CD4-positive, CD25-positive, alpha-beta regulatory T cell (primary cell): Measurements from ENCODE around the gene ZBED3. TPM values are rescaled to one million over a fixed set of nuclear protein-coding genes. Genes with fewer than 3 reads are reported as not detected.

Source experiments
- ATAC-seq, 2 donors: fragments of 150-1000 bp; cut with Tn5 transposase; one replicate each; pipeline ENCODE4 v1.10.0; 2021; ENCODE audit warnings: low read depth in 2 of 2, moderate number of reproducible peaks in 2 of 2, moderate library complexity in 1 of 2
- DNase-seq, 3 donors: peaks; one replicate each; pipeline versions ENCODE4 v3.0.0 to v3.0.0-alpha.2; 2012 to 2022; ENCODE audit warnings: mixed read lengths in 1 of 3
- H3K27ac ChIP-seq: one replicate; pipeline ENCODE4 v1.7.0; 2013; ENCODE audit warnings: mild to moderate bottlenecking, low read length; ENCODE audit not compliant: insufficient read depth, poor library complexity, severe bottlenecking
- H3K27me3 ChIP-seq: one replicate; pipeline ENCODE4 v1.7.0; 2013; ENCODE audit warnings: low read length; ENCODE audit not compliant: control insufficient read depth, insufficient read depth
- H3K36me3 ChIP-seq: one replicate; pipeline ENCODE4 v1.7.0; 2013; ENCODE audit warnings: mild to moderate bottlenecking, low read length, moderate library complexity; ENCODE audit not compliant: control insufficient read depth, insufficient read depth
- H3K4me1 ChIP-seq: 2 replicates; pipeline ENCODE4 v1.7.0; 2013; ENCODE audit warnings: mild to moderate bottlenecking, low read length; ENCODE audit not compliant: insufficient read depth, control insufficient read depth, poor library complexity, severe bottlenecking
- H3K4me3 ChIP-seq: one replicate; pipeline ENCODE4 v1.7.0; 2013; ENCODE audit warnings: low read depth, mild to moderate bottlenecking, low read length, moderate library complexity
- H3K9me3 ChIP-seq, 2 experiments: 1 replicate in 1 of 2; 2 replicates in 1 of 2; pipeline ENCODE4 v1.7.0; 2013; ENCODE audit warnings: low read length in 2 of 2, mild to moderate bottlenecking in 1 of 2, moderate library complexity in 1 of 2; ENCODE audit not compliant: control insufficient read depth in 2 of 2
- H3K27ac Mint-ChIP-seq, 3 donors: one replicate each; pipeline ENCODE4 v1.8.0; 2020 to 2022; ENCODE audit warnings: mild to moderate bottlenecking in 3 of 3, mixed read lengths in 3 of 3, moderate library complexity in 2 of 3
- H3K27me3 Mint-ChIP-seq: one replicate; pipeline ENCODE4 v1.8.0; 2022; ENCODE audit warnings: mild to moderate bottlenecking, mixed read lengths
- H3K36me3 Mint-ChIP-seq: one replicate; pipeline ENCODE4 v1.8.0; 2020; ENCODE audit warnings: mixed read lengths
- H3K4me1 Mint-ChIP-seq, 4 donors: one replicate each; pipeline ENCODE4 v1.8.0; 2020 to 2022; ENCODE audit warnings: mixed read lengths in 4 of 4, mild to moderate bottlenecking in 1 of 4
- H3K4me3 Mint-ChIP-seq, 4 donors: one replicate each; pipeline ENCODE4 v1.8.0; 2020 to 2022; ENCODE audit warnings: mild to moderate bottlenecking in 4 of 4, mixed read lengths in 4 of 4, moderate library complexity in 3 of 4
- H3K9me3 Mint-ChIP-seq, 7 donors: one replicate each; pipeline ENCODE4 v1.8.0; 2020 to 2022; ENCODE audit warnings: mixed read lengths in 7 of 7, mild to moderate bottlenecking in 3 of 7, moderate library complexity in 2 of 7
- polyA plus RNA-seq, 4 donors: library from polyadenylated mRNA; unstranded; fragments of 300-500 nt; fragmentation: Illumina TruSeq; gene quantifications; one replicate each; pipeline ENCODE4 v1.2.3, GENCODE V29; 2021
- total RNA-seq: library from RNA; stranded (reverse); gene quantifications from one replicate; pipeline ENCODE4 v1.2.3, GENCODE V29; 2022

Gene ZBED3, protein sequence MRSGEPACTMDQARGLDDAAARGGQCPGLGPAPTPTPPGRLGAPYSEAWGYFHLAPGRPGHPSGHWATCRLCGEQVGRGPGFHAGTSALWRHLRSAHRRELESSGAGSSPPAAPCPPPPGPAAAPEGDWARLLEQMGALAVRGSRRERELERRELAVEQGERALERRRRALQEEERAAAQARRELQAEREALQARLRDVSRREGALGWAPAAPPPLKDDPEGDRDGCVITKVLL
- total RNA-seq (0.59 TPM), polyA plus RNA-seq (under 1 TPM; 0.07 to 0.25 (median 0.15) TPM)

DNA sequence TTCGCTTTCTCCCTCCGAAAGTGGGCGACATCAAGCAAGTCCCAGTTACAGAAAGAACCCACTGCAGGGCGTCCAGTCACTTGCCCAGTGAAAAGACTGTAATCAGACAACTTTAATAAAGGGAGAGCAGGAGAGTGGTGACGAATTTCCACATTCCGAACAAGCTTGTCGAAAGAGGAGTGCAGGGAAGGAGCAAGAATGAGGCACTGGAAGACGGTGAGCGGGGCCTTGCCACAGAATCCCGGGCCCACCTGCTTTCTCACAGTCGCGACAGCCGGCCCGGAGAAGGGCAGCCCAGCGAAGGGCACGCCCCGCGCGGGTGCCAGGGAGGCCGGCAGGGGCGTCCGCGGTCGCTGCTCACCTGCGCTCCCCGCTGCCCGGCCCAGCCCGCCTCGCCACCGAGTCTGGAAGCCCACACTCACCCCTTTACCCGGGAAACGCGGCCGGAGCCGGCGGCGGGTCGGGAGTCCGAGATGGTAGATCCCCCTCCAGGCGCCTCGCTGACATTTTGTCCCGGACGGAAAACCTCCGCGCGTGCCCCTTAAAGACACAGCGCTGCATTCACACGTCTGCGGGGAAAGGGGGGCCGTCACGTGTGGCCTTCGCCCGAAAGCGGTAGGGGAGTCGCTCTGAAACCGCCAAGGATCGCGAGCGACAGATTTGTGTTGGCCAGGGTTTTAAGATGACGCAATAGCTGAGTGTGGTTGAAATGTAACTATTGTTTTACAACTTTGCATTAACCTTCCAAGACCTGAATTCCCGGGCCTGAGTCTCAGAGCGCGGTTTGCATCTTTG is at the start of gene ZBED3:
TSS of gene ZBED3 (minus strand) at position 597 of the 795 bp plus-strand sequence. CDS start 9,407 bp downstream, outside the sequence.
- H3K27ac Mint-ChIP-seq, result peak within 1 kb of the TSS; percentile 60 to 89 (median 79)
- H3K27me3 Mint-ChIP-seq, result peaks cover 8% of the 10 kb centered on the region
- H3K36me3 Mint-ChIP-seq, result no peaks in the 10 kb centered on the region
- H3K4me1 Mint-ChIP-seq, result peaks cover 5 to 14% (median 9%) of the 10 kb centered on the region in 4 donors
- Histone ChIP-seq H3K4me3 (peak within 1 kb of the TSS; percentile 77), H3K27ac (no peak within 1 kb of the TSS), H3K9me3 (no peaks in the 10 kb centered on the region), H3K4me1 (peaks cover 14% of the 10 kb centered on the region), H3K27me3 (peaks cover 2% of the 10 kb centered on the region), H3K36me3 (no peaks in the 10 kb centered on the region)
- peak; percentile 30 to 61 (median 42) for DNase-seq
- peaks cover 0 to 4% (median 0%) of the 10 kb centered on the region in 7 donors for H3K9me3 Mint-ChIP-seq
- peak within 1 kb of the TSS; percentile 88 to 91 (median 90) for H3K4me3 Mint-ChIP-seq
- ATAC-seq, result peak; percentile 59 to 61

GRCh38 chr5:77133061-77133758 is 46.1 kb upstream of the ZBED3 start:
- no peaks in the 10 kb centered on the region for H3K9me3 ChIP-seq

GRCh38 chr5:77131361-77131760 is 44.3 kb upstream of the ZBED3 start:
- Mint-ChIP-seq H3K36me3 (no peaks in the 10 kb centered on the region), H3K9me3 (no peaks in the 10 kb centered on the region), H3K4me1 (no peaks in the 10 kb centered on the region), H3K4me3 (no peak overlapping the region), H3K27ac (no peak overlapping the region), H3K27me3 (no peaks in the 10 kb centered on the region)
- DNase-seq (no peak), ATAC-seq (no peak)
- no peaks in the 10 kb centered on the region for H3K36me3 ChIP-seq
- H3K9me3 ChIP-seq, result no peaks in the 10 kb centered on the region
- no peak overlapping the region for H3K27ac ChIP-seq
- peaks cover 2% of the 10 kb centered on the region for H3K27me3 ChIP-seq
- no peak overlapping the region for H3K4me3 ChIP-seq
- H3K4me1 ChIP-seq, result no peaks in the 10 kb centered on the region

More at GRCh38 chr5:77133061-77133758, 46.1 kb upstream of the ZBED3 start:
- H3K27me3 ChIP-seq, result peaks cover 6% of the 10 kb centered on the region
- Mint-ChIP-seq H3K4me3 (no peak overlapping the region), H3K4me1 (no peaks in the 10 kb centered on the region), H3K27me3 (no peaks in the 10 kb centered on the region), H3K27ac (no peak overlapping the region), H3K9me3 (no peaks in the 10 kb centered on the region), H3K36me3 (no peaks in the 10 kb centered on the region)
- DNase-seq (no peak), ATAC-seq (no peak)
- H3K36me3 ChIP-seq, result no peaks in the 10 kb centered on the region
- H3K27ac ChIP-seq, result no peak overlapping the region
- H3K4me3 ChIP-seq, result no peak overlapping the region
- H3K4me1 ChIP-seq, result no peaks in the 10 kb centered on the region

- Histone ChIP-seq H3K4me1 (no peaks in the 10 kb centered on the region), H3K27me3 (peaks cover 2% of the 10 kb centered on the region), H3K36me3 (no peaks in the 10 kb centered on the region), H3K4me3 (no peak overlapping the region), H3K9me3 (no peaks in the 10 kb centered on the region), H3K27ac (no peak overlapping the region)
- peak in 1 of 3 donors; percentile 31 for DNase-seq
- Mint-ChIP-seq H3K9me3 (no peaks in the 10 kb centered on the region), H3K36me3 (no peaks in the 10 kb centered on the region), H3K27ac (no peak overlapping the region), H3K27me3 (no peaks in the 10 kb centered on the region), H3K4me1 (peaks cover 0 to 1% (median 0%) of the 10 kb centered on the region in 4 donors), H3K4me3 (no peak overlapping the region)
- ATAC-seq, result no peak
These were observed 42.4 kb upstream of the ZBED3 start for GRCh38 chr5:77129391-77129990.

- Histone ChIP-seq H3K27ac (no peak overlapping the region), H3K4me3 (no peak overlapping the region), H3K4me1 (no peaks in the 10 kb centered on the region), H3K27me3 (peaks cover 2% of the 10 kb centered on the region), H3K36me3 (no peaks in the 10 kb centered on the region), H3K9me3 (no peaks in the 10 kb centered on the region)
- peaks cover 0 to 3% (median 0%) of the 10 kb centered on the region in 7 donors for H3K9me3 Mint-ChIP-seq
- H3K27ac Mint-ChIP-seq, result no peak overlapping the region
- no peak for DNase-seq
- H3K4me1 Mint-ChIP-seq, result peaks cover 0 to 1% (median 0%) of the 10 kb centered on the region in 4 donors
- no peaks in the 10 kb centered on the region for H3K27me3 Mint-ChIP-seq
- ATAC-seq, result no peak
- no peak overlapping the region for H3K4me3 Mint-ChIP-seq
- no peaks in the 10 kb centered on the region for H3K36me3 Mint-ChIP-seq
These were observed 41.5 kb upstream of the ZBED3 start for GRCh38 chr5:77128411-77129061.

DNA sequence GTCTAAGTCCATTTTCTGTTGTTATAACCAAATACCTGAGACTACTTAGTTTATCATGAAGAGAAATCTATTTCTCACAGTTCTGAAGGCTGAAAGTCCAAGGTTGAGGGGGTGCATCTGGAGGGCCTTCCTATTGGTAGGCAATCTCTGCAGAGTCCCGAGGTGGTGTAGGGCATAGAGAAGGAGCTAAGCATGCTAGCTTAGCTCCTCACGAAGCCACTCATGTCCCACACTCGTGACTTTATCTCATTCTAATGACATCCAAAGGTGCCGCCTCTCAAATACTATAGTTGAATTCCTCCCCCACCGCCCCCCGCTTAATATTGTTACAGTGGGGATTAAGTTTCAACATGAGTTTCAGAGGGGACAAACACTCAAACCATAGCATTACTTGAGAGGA is 36.0 kb upstream of the ZBED3 start:
- no peaks in the 10 kb centered on the region for H3K9me3 ChIP-seq
- H3K4me3 Mint-ChIP-seq, result no peak overlapping the region
- ATAC-seq (no peak), DNase-seq (no peak)
- peaks cover 0 to 1% (median 0%) of the 10 kb centered on the region in 4 donors for H3K4me1 Mint-ChIP-seq
- H3K4me3 ChIP-seq, result no peak overlapping the region
- H3K4me1 ChIP-seq, result no peaks in the 10 kb centered on the region
- H3K9me3 Mint-ChIP-seq, result peaks cover 0 to 3% (median 0%) of the 10 kb centered on the region in 7 donors
- no peak overlapping the region for H3K27ac ChIP-seq
- H3K36me3 Mint-ChIP-seq, result no peaks in the 10 kb centered on the region
- no peak overlapping the region for H3K27ac Mint-ChIP-seq
- no peaks in the 10 kb centered on the region for H3K27me3 Mint-ChIP-seq
- no peaks in the 10 kb centered on the region for H3K36me3 ChIP-seq
- H3K27me3 ChIP-seq, result no peaks in the 10 kb centered on the region

- Histone ChIP-seq H3K27ac (no peak overlapping the region), H3K27me3 (no peaks in the 10 kb centered on the region), H3K4me1 (no peaks in the 10 kb centered on the region), H3K9me3 (no peaks in the 10 kb centered on the region), H3K36me3 (no peaks in the 10 kb centered on the region), H3K4me3 (no peak overlapping the region)
- DNase-seq (no peak), ATAC-seq (no peak)
- peaks cover 4% of the 10 kb centered on the region for H3K27me3 Mint-ChIP-seq
- H3K4me3 Mint-ChIP-seq, result no peak overlapping the region
- no peak overlapping the region for H3K27ac Mint-ChIP-seq
- H3K9me3 Mint-ChIP-seq, result peaks cover 0 to 3% (median 0%) of the 10 kb centered on the region in 7 donors
- no peaks in the 10 kb centered on the region for H3K36me3 Mint-ChIP-seq
- peaks cover 0 to 1% (median 0%) of the 10 kb centered on the region in 4 donors for H3K4me1 Mint-ChIP-seq
These were observed 33.6 kb upstream of the ZBED3 start for GRCh38 chr5:77120706-77121105.
